Measurements from ENCODE around the gene MTOR. TPM values are rescaled to one million over a fixed set of nuclear protein-coding genes. Genes with fewer than 3 reads are reported as not detected.
"Not testable (repeated sequence)": the region's sequence is repeated elsewhere in the genome, so short reads cannot be mapped to it uniquely, and the experiment has no call there.

The MTOR gene
- total RNA-seq, 1 donor from 2014 or later: 55.1 TPM

- DNase-seq: no peak
- H3K9me3 Mint-ChIP-seq: no peaks in the 10 kb centered on the region
- ChIA-PET POLR2A (interaction anchor here (0.7 kb wide), 2 partner anchors 33 to 158 kb away, joined by 3 to 6 read pairs; no protein-coding TSS in a partner anchor), CTCF (interaction anchor here (3.9 kb wide), 1 partner anchor 33 kb away, joined by 24 read pairs; no protein-coding TSS in a partner anchor)
- ATAC-seq (ENCODE audit: low read depth): no peak
- peaks cover 5% of the 10 kb centered on the region for H3K4me1 Mint-ChIP-seq
- H3K27ac Mint-ChIP-seq: no peak overlapping the region
- peaks cover 81% of the 10 kb centered on the region for H3K36me3 Mint-ChIP-seq (ENCODE audit: low read depth)
- no peak for TF ChIP-seq CTCF (IDR thresholded peaks at IDR 0.05)
- H3K27me3 Mint-ChIP-seq: no peaks in the 10 kb centered on the region
- intact Hi-C loops (cut with micrococcal nuclease): no loop called here
- H3K4me3 Mint-ChIP-seq: no peak overlapping the region
These were observed 191.5 kb downstream of the MTOR start for GRCh38 chr1:11070876-11071275.

- CTCF ChIA-PET: no interaction called here
These were observed 193.5 kb downstream of the MTOR start for GRCh38 chr1:11068600-11069473.

GRCh38 chr1:11067716-11068599 lies 194.4 kb downstream of the MTOR start:
- Mint-ChIP-seq H3K4me1 (peaks cover 5% of the 10 kb centered on the region), H3K27me3 (no peaks in the 10 kb centered on the region), H3K27ac (no peak overlapping the region), H3K9me3 (no peaks in the 10 kb centered on the region), H3K36me3 (ENCODE audit: low read depth) (peaks cover 83% of the 10 kb centered on the region), H3K4me3 (no peak overlapping the region)
- no peak for TF ChIP-seq CTCF (IDR thresholded peaks at IDR 0.05)
- ChIA-PET CTCF (no interaction called here), POLR2A (no interaction called here)
- ATAC-seq (ENCODE audit: low read depth) (no peak), DNase-seq (peak; percentile 7)
- intact Hi-C loops (cut with micrococcal nuclease): no loop called here

More at GRCh38 chr1:11068600-11069473, 193.5 kb downstream of the MTOR start:
- Mint-ChIP-seq H3K4me1 (peaks cover 5% of the 10 kb centered on the region), H3K4me3 (no peak overlapping the region), H3K36me3 (ENCODE audit: low read depth) (peaks cover 80% of the 10 kb centered on the region), H3K27me3 (no peaks in the 10 kb centered on the region), H3K9me3 (no peaks in the 10 kb centered on the region), H3K27ac (no peak overlapping the region)
- POLR2A ChIA-PET: no interaction called here
- ATAC-seq (ENCODE audit: low read depth) (no peak), DNase-seq (no peak)
- TF ChIP-seq CTCF (IDR thresholded peaks at IDR 0.05): no peak
- intact Hi-C loops (cut with micrococcal nuclease): no loop called here

GRCh38 chr1:11065796-11066195 lies 196.6 kb downstream of the MTOR start:
- H3K27ac Mint-ChIP-seq: no peak overlapping the region
- no peaks in the 10 kb centered on the region for H3K9me3 Mint-ChIP-seq
- H3K27me3 Mint-ChIP-seq: no peaks in the 10 kb centered on the region
- POLR2A ChIA-PET: no interaction called here
- H3K36me3 Mint-ChIP-seq (ENCODE audit: low read depth): peaks cover 63% of the 10 kb centered on the region
- H3K4me1 Mint-ChIP-seq: peaks cover 5% of the 10 kb centered on the region
- DNase-seq: no peak
- TF ChIP-seq CTCF (IDR thresholded peaks at IDR 0.05): no peak
- no peak for ATAC-seq (ENCODE audit: low read depth)
- intact Hi-C loops (cut with micrococcal nuclease): no loop called here
- CTCF ChIA-PET: no interaction called here
- no peak overlapping the region for H3K4me3 Mint-ChIP-seq

GRCh38 chr1:11064942-11065341 lies 197.4 kb downstream of the MTOR start:
- peaks cover 59% of the 10 kb centered on the region for H3K36me3 Mint-ChIP-seq (ENCODE audit: low read depth)
- ATAC-seq (ENCODE audit: low read depth): no peak

GRCh38 chr1:11063937-11064537 lies 198.3 kb downstream of the MTOR start:
- H3K27me3 Mint-ChIP-seq; H3K27ac Mint-ChIP-seq; POLR2A ChIA-PET; ATAC-seq (ENCODE audit: low read depth); H3K4me3 Mint-ChIP-seq; CTCF ChIA-PET; DNase-seq; H3K9me3 Mint-ChIP-seq: not testable (repeated sequence)
- Mint-ChIP-seq H3K36me3 (ENCODE audit: low read depth) (peaks cover 50% of the 10 kb centered on the region), H3K4me1 (peaks cover 11% of the 10 kb centered on the region)
- intact Hi-C loops (cut with micrococcal nuclease): loop anchor here (5.0 kb wide), 1 partner anchor 198 kb away; the partner anchor contains the start of gene MTOR

More at GRCh38 chr1:11064942-11065341, 197.4 kb downstream of the MTOR start:
- Mint-ChIP-seq H3K27ac (no peak overlapping the region), H3K9me3 (no peaks in the 10 kb centered on the region), H3K27me3 (no peaks in the 10 kb centered on the region), H3K4me1 (peaks cover 9% of the 10 kb centered on the region), H3K4me3 (no peak overlapping the region)
- intact Hi-C loops (cut with micrococcal nuclease): loop anchor here (5.0 kb wide), 1 partner anchor 197 kb away; the partner anchor contains the start of gene MTOR
- CTCF ChIA-PET: no interaction called here
- no peak for TF ChIP-seq CTCF (IDR thresholded peaks at IDR 0.05)
- DNase-seq: no peak
- POLR2A ChIA-PET: interaction anchor here (0.8 kb wide), 1 partner anchor 11 kb away, joined by 4 read pairs; no protein-coding TSS in a partner anchor

Measured in activated B cell treated with CpG ODN at 0.5 μM for 24 hours (primary cell).